ENCODE measurements around the gene OR10AD1. TPM values are rescaled to one million over a fixed set of nuclear protein-coding genes. Genes with fewer than 3 reads are reported as not detected.

The OR10AD1 gene
- total and polyA plus RNA-seq, 9 of the 15 experiments (the other 6 are each of a cell fraction or from before 2014, with no cell fraction given): not detected

- CTCF ChIA-PET (ENCODE audit: low intra/inter-chr PET ratio): no interaction called here
- Histone ChIP-seq H3K4me2 (ENCODE audit: insufficient read depth, low read length) (peak overlapping the region; percentile 99), H3K9ac (ENCODE audit: insufficient read depth in 1 of 2, low read depth in 2 of 2, low read length in 2 of 2) (peak overlapping the region; percentile 98 to 100), H3K27ac (ENCODE audit: extremely low read depth, low read depth, low read length) (peak overlapping the region; percentile 100), H3K79me2 (ENCODE audit: control insufficient read depth, insufficient read depth, low read length) (peaks cover 22% of the 10 kb centered on the region), H2AFZ (ENCODE audit: low read depth, low read length) (peak overlapping the region; percentile 93), H3K4me1 (replicated peaks in 1 of 2; ENCODE audit: control insufficient read depth in 2 of 2, insufficient read depth in 2 of 2, low read length in 2 of 2) (peaks cover 4 to 9% of the 10 kb centered on the region in 2 experiments; a peak in 3 of 5 replicates), H3K4me3 (peak overlapping the region; percentile 73), H4K20me1 (replicated peaks; ENCODE audit: control insufficient read depth, insufficient read depth, low read length) (no peaks in the 10 kb centered on the region), H3K27me3 (ENCODE audit: control insufficient read depth in 2 of 2, insufficient read depth in 2 of 2, low read length in 2 of 2) (no peaks in the 10 kb centered on the region; a peak in 1 of 5 replicates), H3K36me3 (ENCODE audit: control insufficient read depth, insufficient read depth, low read length) (no peaks in the 10 kb centered on the region; the same call in 2 of the 3 replicates), H3K9me1 (ENCODE audit: control insufficient read depth, insufficient read depth, low read length) (no peaks in the 10 kb centered on the region), H3K9me3 (replicated peaks; ENCODE audit: control insufficient read depth, insufficient read depth, low read depth, low read length) (no peaks in the 10 kb centered on the region)
- DNase-seq (ENCODE audit: extremely low read depth in 1 of 4, low spot score in 3 of 4): no peak
- in situ Hi-C loops (cut with MboI): no loop called here
- POLR2A ChIA-PET: interaction anchor here (0.6 to 2.1 kb wide), 13 partner anchors 9 to 256 kb away, joined by 3 to 8 read pairs (median 4); no protein-coding TSS in a partner anchor
- FAIRE-seq: no peak
- WGBS (ENCODE audit: insufficient coverage, low coverage, missing lambda C conversion rate): 15% methylated on average over 10 of the region's 10 CpGs
- intact Hi-C loops (cut with micrococcal nuclease): loop anchor here (2.0 kb wide), 1 partner anchor 152 kb away; the partner anchor contains the start of gene ZNF641
- no TSS peak for BruUV-seq (replicated peaks)
- peak; percentile 35 for ATAC-seq
- TF ChIP-seq MEF2D (tag; conservative IDR thresholded peaks at IDR 0.05; ENCODE audit: low read depth) (no peak), ETS2 (tag; IDR thresholded peaks at IDR 0.05; ENCODE audit: borderline replicate concordance, poor library complexity, severe bottlenecking) (no peak), ARID4B (CRISPR knock-in tag; IDR thresholded peaks at IDR 0.05) (no peak), SIN3A (IDR thresholded peaks at IDR 0.05; ENCODE audit: borderline replicate concordance in 2 of 2, control insufficient read depth in 1 of 2, low read depth in 2 of 2, low read length in 2 of 2) (no peak), BRF2 (IDR thresholded peaks at IDR 0.05; ENCODE audit: borderline replicate concordance, insufficient read depth, insufficient read length) (no peak), SAP30 (IDR thresholded peaks at IDR 0.05; ENCODE audit: borderline replicate concordance, insufficient read depth, low read depth, low read length, poor library complexity, severe bottlenecking) (no peak), LEF1 (IDR thresholded peaks at IDR 0.05) (no peak), NR0B1 (IDR thresholded peaks at IDR 0.05; ENCODE audit: partially characterized antibody) (no peak), CREB5 (CRISPR knock-in tag; IDR thresholded peaks at IDR 0.05) (no peak), SMARCE1 (IDR thresholded peaks at IDR 0.05) (0 out of 2 replicates have a peak, but pooled peaks have one; percentile 18), EHMT2 (IDR thresholded peaks at IDR 0.05) (no peak), SMAD2 (IDR thresholded peaks at IDR 0.05; ENCODE audit: low read depth, low read length) (no peak), FIP1L1 (IDR thresholded peaks at IDR 0.05; ENCODE audit: low read depth, low read length, poor library complexity, severe bottlenecking) (no peak)
Measured at GRCh38 chr12:48198985-48199384, 4.1 kb downstream of the OR10AD1 start.

All from K562 (cell line).